Vagina (tissue), 2 donors: ENCODE measurements around the gene C1QTNF8. TPM values are rescaled to one million over a fixed set of nuclear protein-coding genes. Genes with fewer than 3 reads are reported as not detected.

Experiments used
- DNase-seq, 2 donors: peaks; one replicate each; pipeline ENCODE4 v3.0.0-alpha.2; 2017; ENCODE audit errors: extremely low spot score in 2 of 2
- H3K27ac ChIP-seq: fragments of 200-600 bp; sonication (generic); one replicate; pipeline ENCODE4 v1.5.1; 2019
- H3K27me3 ChIP-seq: fragments of 200-600 bp; sonication (generic); one replicate; pipeline ENCODE4 v1.5.1; 2019
- H3K36me3 ChIP-seq, 2 donors: fragments of 200-600 bp; sonication (generic); one replicate each; pipeline ENCODE4 v1.5.1; 2017 to 2019
- H3K4me1 ChIP-seq: fragments of 200-600 bp; sonication (generic); one replicate; pipeline ENCODE4 v1.5.1; 2019
- H3K4me3 ChIP-seq, 2 donors: fragments of 200-600 bp; sonication (generic); 1 replicate in 1 of 2; 2 replicates in 1 of 2; pipeline ENCODE4 v1.5.1; 2016 to 2019
- H3K9me3 ChIP-seq: fragments of 200-600 bp; sonication (generic); one replicate; pipeline ENCODE4 v1.5.1; 2019
- POLR2AphosphoS5 ChIP-seq, 2 donors: sonication (generic); formaldehyde crosslinking; IDR thresholded peaks; one replicate each; pipeline ENCODE4 v1.9.0; 2017; ENCODE audit warnings: antibody characterized with exemption in 2 of 2, mild to moderate bottlenecking in 2 of 2, low read depth in 1 of 2; ENCODE audit not compliant: insufficient read depth in 1 of 2
- intact Hi-C: fragments of 100-400 bp; cut with DNase I; formaldehyde crosslinking; loops from one replicate; pipeline ENCODE4 v1.15.1; 2023
- total RNA-seq: library from RNA; depleted of rRNA; stranded (reverse); fragments of >200 nt; gene quantifications from one replicate; pipeline ENCODE4 v1.2.3, GENCODE V29; 2016

Gene C1QTNF8
- total RNA-seq, 1 donor from 2014 or later = not detected

GRCh38 chr16:1038932-1039331, 57.1 kb downstream of the C1QTNF8 start:
- intact Hi-C loops = no loop called here
- H3K9me3 ChIP-seq = no peaks in the 10 kb centered on the region
- no peaks in the 10 kb centered on the region for H3K27me3 ChIP-seq

More at GRCh38 chr16:1038932-1039331, 57.1 kb downstream of the C1QTNF8 start:
- H3K4me1 ChIP-seq = peaks cover 10% of the 10 kb centered on the region
- no peak overlapping the region for H3K27ac ChIP-seq
- no peak for DNase-seq
- TF ChIP-seq POLR2AphosphoS5 (IDR thresholded peaks at IDR 0.05; ENCODE audit: insufficient read depth in 1 of 2, low read depth in 1 of 2) = no peak
- no peaks in the 10 kb centered on the region for H3K36me3 ChIP-seq
- no peak overlapping the region for H3K4me3 ChIP-seq

Other genes with a start within 250 kb of the C1QTNF8 start
- 26.0 TPM for gene LMF1, start 125.3 kb downstream of the C1QTNF8 start, total RNA-seq
- gene SOX8, start 114.5 kb downstream of the C1QTNF8 start, total RNA-seq = 0.74 TPM
- 0.98 TPM for gene SSTR5, start 23.5 kb downstream of the C1QTNF8 start, total RNA-seq
- 10.8 TPM for gene CACNA1H, start 56.9 kb upstream of the C1QTNF8 start, total RNA-seq
- gene TPSG1, start 129.0 kb upstream of the C1QTNF8 start, total RNA-seq = not detected
- 59.7 TPM for gene TPSB2, start 133.9 kb upstream of the C1QTNF8 start, total RNA-seq
- gene TPSAB1, start 144.5 kb upstream of the C1QTNF8 start, total RNA-seq = 70.0 TPM
- 7.1 TPM for gene TPSD1, start 159.8 kb upstream of the C1QTNF8 start, total RNA-seq
- gene UBE2I, start 213.4 kb upstream of the C1QTNF8 start, total RNA-seq = 51.3 TPM
- gene BAIAP3, start 237.4 kb upstream of the C1QTNF8 start, total RNA-seq = 4.2 TPM